PC-9 (cell line): ENCODE measurements around the gene PPP2R2C.

ENCODE experiments used
- CTCF ChIP-seq: fragments of 200-600 bp; sonication (generic); conservative IDR thresholded peaks from 2 replicates; pipeline ENCODE4 v1.6.1; 2017; ENCODE audit warnings: mixed run types, antibody characterized with exemption, mild to moderate bottlenecking, moderate library complexity
- EZH2 ChIP-seq: fragments of 200-600 bp; sonication (generic); IDR thresholded peaks from 2 replicates; pipeline ENCODE4 v1.8.0; 2017; ENCODE audit warnings: antibody characterized with exemption, low read depth

- TF ChIP-seq EZH2 (no peak), CTCF (no peak)
Measured at GRCh38 chr4:6309777-6310176, 162.6 kb downstream of the PPP2R2C start.
